ENCODE results near the gene ALKBH5.

Gene ALKBH5

GRCh38 chr17:18218756-18219415, 35.3 kb downstream of the ALKBH5 start:
- Histone ChIP-seq H3K27me3 (ENCODE audit: control insufficient read depth, low read length) (no peaks in the 10 kb centered on the region), H4K20me1 (ENCODE audit: control insufficient read depth, insufficient read depth, low read depth, low read length) (no peaks in the 10 kb centered on the region), H3K27ac (ENCODE audit: low read depth, low read length) (no peak overlapping the region), H3K4me3 (ENCODE audit: low read length) (no peak overlapping the region), H3K4me1 (ENCODE audit: control insufficient read depth, low read length) (no peaks in the 10 kb centered on the region), H3K9me2 (replicated peaks; ENCODE audit: control insufficient read depth, low read length) (no peaks in the 10 kb centered on the region), H3K4me2 (ENCODE audit: low read length) (no peak overlapping the region), H3K79me2 (ENCODE audit: control insufficient read depth, low read length) (no peaks in the 10 kb centered on the region), H3K36me3 (ENCODE audit: control insufficient read depth, low read length) (no peaks in the 10 kb centered on the region), H3F3A (ENCODE audit: control insufficient read depth, insufficient read depth) (peaks cover 3% of the 10 kb centered on the region; the same call in 1 of the 2 replicates), H3K9me3 (ENCODE audit: control insufficient read depth, insufficient read depth, low read length) (no peaks in the 10 kb centered on the region)
- TF ChIP-seq CTCF (IDR thresholded peaks at IDR 0.05; ENCODE audit: low read depth, low read length, poor library complexity, severe bottlenecking) = no peak
- no peak for TF ChIP-seq EZH2phosphoT487 (IDR thresholded peaks at IDR 0.05; ENCODE audit: borderline replicate concordance, low read length)

GRCh38 chr17:18224053-18224386, 40.4 kb downstream of the ALKBH5 start:
- no peak for TF ChIP-seq CTCF (IDR thresholded peaks at IDR 0.05; ENCODE audit: low read depth, low read length, poor library complexity, severe bottlenecking)
- TF ChIP-seq EZH2phosphoT487 (IDR thresholded peaks at IDR 0.05; ENCODE audit: borderline replicate concordance, low read length) = no peak
- no peaks in the 10 kb centered on the region for H3K36me3 ChIP-seq (ENCODE audit: control insufficient read depth, low read length)
- H3K27me3 ChIP-seq (ENCODE audit: control insufficient read depth, low read length) = no peaks in the 10 kb centered on the region
- no peak overlapping the region for H3K27ac ChIP-seq (ENCODE audit: low read depth, low read length)
- no peaks in the 10 kb centered on the region for H3K9me3 ChIP-seq (ENCODE audit: control insufficient read depth, insufficient read depth, low read length)
- H3K4me1 ChIP-seq (ENCODE audit: control insufficient read depth, low read length) = peaks cover 14% of the 10 kb centered on the region
- no peaks in the 10 kb centered on the region for H3K9me2 ChIP-seq (replicated peaks; ENCODE audit: control insufficient read depth, low read length)
- H3K4me2 ChIP-seq (ENCODE audit: low read length) = no peak overlapping the region
- no peak overlapping the region for H3K4me3 ChIP-seq (ENCODE audit: low read length)
- H3K79me2 ChIP-seq (ENCODE audit: control insufficient read depth, low read length) = peaks cover 8% of the 10 kb centered on the region
- H3F3A ChIP-seq (ENCODE audit: control insufficient read depth, insufficient read depth) = no peaks in the 10 kb centered on the region
- no peaks in the 10 kb centered on the region for H4K20me1 ChIP-seq (ENCODE audit: control insufficient read depth, insufficient read depth, low read depth, low read length)

- Histone ChIP-seq H3K27ac (ENCODE audit: low read depth, low read length) (no peak overlapping the region), H3K27me3 (ENCODE audit: control insufficient read depth, low read length) (no peaks in the 10 kb centered on the region), H3K9me2 (replicated peaks; ENCODE audit: control insufficient read depth, low read length) (no peaks in the 10 kb centered on the region), H3K79me2 (ENCODE audit: control insufficient read depth, low read length) (peaks cover 8% of the 10 kb centered on the region), H3K4me1 (ENCODE audit: control insufficient read depth, low read length) (peaks cover 14% of the 10 kb centered on the region), H3K4me3 (ENCODE audit: low read length) (peak overlapping the region; percentile 63), H3K36me3 (ENCODE audit: control insufficient read depth, low read length) (no peaks in the 10 kb centered on the region), H4K20me1 (ENCODE audit: control insufficient read depth, insufficient read depth, low read depth, low read length) (no peaks in the 10 kb centered on the region), H3K4me2 (ENCODE audit: low read length) (peak overlapping the region; percentile 66), H3K9me3 (ENCODE audit: control insufficient read depth, insufficient read depth, low read length) (no peaks in the 10 kb centered on the region), H3F3A (ENCODE audit: control insufficient read depth, insufficient read depth) (no peaks in the 10 kb centered on the region)
- no peak for TF ChIP-seq CTCF (IDR thresholded peaks at IDR 0.05; ENCODE audit: low read depth, low read length, poor library complexity, severe bottlenecking)
- no peak for TF ChIP-seq EZH2phosphoT487 (IDR thresholded peaks at IDR 0.05; ENCODE audit: borderline replicate concordance, low read length)
These were observed 40.9 kb downstream of the ALKBH5 start for GRCh38 chr17:18224387-18225120.
